Measurements from ENCODE around the gene SLC47A2. TPM values are rescaled to one million over a fixed set of nuclear protein-coding genes. Genes with fewer than 3 reads are reported as not detected.
"Not testable (repeated sequence)": the region's sequence is repeated elsewhere in the genome, so short reads cannot be mapped to it uniquely, and the experiment has no call there.

SLC47A2 gene
- total RNA-seq, 1 donor from 2014 or later: under 0.01 TPM

GRCh38 chr17:19712436-19713004 is 3.9 kb downstream of the SLC47A2 start:
- DNase-seq (ENCODE audit: low spot score in 2 of 2) (peak; percentile 10 to 24), FAIRE-seq (no peak)

GRCh38 chr17:19709841-19710240 is 6.5 kb downstream of the SLC47A2 start:
- FAIRE-seq: no peak
- peak in 1 of 2 donors; percentile 7 for DNase-seq (ENCODE audit: low spot score in 2 of 2)

GRCh38 chr17:19708431-19709175 is 7.8 kb downstream of the SLC47A2 start:
- DNase-seq (ENCODE audit: low spot score in 2 of 2) (peak in 1 of 2 donors; percentile 3), FAIRE-seq (no peak)

GRCh38 chr17:19707728-19708221 is 8.6 kb downstream of the SLC47A2 start:
- FAIRE-seq (no peak), DNase-seq (ENCODE audit: low spot score in 2 of 2) (no peak)

- FAIRE-seq: no peak
- DNase-seq (ENCODE audit: low spot score in 2 of 2): peak in 1 of 2 donors; percentile 15
Measured at GRCh38 chr17:19706791-19707727, 9.3 kb downstream of the SLC47A2 start.

GRCh38 chr17:19705771-19706770 is 10.3 kb downstream of the SLC47A2 start:
- FAIRE-seq: no peak
- DNase-seq (ENCODE audit: low spot score in 2 of 2): peak; percentile 8 to 55

GRCh38 chr17:19705201-19705600 is 11.2 kb downstream of the SLC47A2 start:
- no peak for FAIRE-seq
- DNase-seq (ENCODE audit: low spot score in 2 of 2): no peak

GRCh38 chr17:19703828-19704613 is 12.4 kb downstream of the SLC47A2 start:
- DNase-seq (ENCODE audit: low spot score in 2 of 2) (no peak), FAIRE-seq (no peak)

GRCh38 chr17:19703106-19703827 is 13.1 kb downstream of the SLC47A2 start:
- FAIRE-seq: no peak
- peak; percentile 19 for DNase-seq (ENCODE audit: low spot score in 2 of 2)

GRCh38 chr17:19702217-19702641 is 14.2 kb downstream of the SLC47A2 start:
- FAIRE-seq (no peak), DNase-seq (ENCODE audit: low spot score in 2 of 2) (no peak)

- DNase-seq (ENCODE audit: low spot score in 2 of 2) (no peak), FAIRE-seq (no peak)
Measured at GRCh38 chr17:19686400-19687090, 29.8 kb downstream of the SLC47A2 start.

- DNase-seq (ENCODE audit: low spot score in 2 of 2); FAIRE-seq: not testable (repeated sequence)
Measured at GRCh38 chr17:19684909-19685580, 31.3 kb downstream of the SLC47A2 start.

- no peak for FAIRE-seq
- DNase-seq (ENCODE audit: low spot score in 2 of 2): no peak
Measured at GRCh38 chr17:19683117-19683516, 33.3 kb downstream of the SLC47A2 start.

- FAIRE-seq (no peak), DNase-seq (ENCODE audit: low spot score in 2 of 2) (no peak)
Measured at GRCh38 chr17:19678581-19679453, 37.6 kb downstream of the SLC47A2 start.

GRCh38 chr17:19677736-19678379 is 38.5 kb downstream of the SLC47A2 start:
- DNase-seq (ENCODE audit: low spot score in 2 of 2) (no peak), FAIRE-seq (no peak)

Measured in frontal cortex (tissue), 4 donors.